Measurements from ENCODE around the gene KLHL29.

KLHL29 gene

DNA sequence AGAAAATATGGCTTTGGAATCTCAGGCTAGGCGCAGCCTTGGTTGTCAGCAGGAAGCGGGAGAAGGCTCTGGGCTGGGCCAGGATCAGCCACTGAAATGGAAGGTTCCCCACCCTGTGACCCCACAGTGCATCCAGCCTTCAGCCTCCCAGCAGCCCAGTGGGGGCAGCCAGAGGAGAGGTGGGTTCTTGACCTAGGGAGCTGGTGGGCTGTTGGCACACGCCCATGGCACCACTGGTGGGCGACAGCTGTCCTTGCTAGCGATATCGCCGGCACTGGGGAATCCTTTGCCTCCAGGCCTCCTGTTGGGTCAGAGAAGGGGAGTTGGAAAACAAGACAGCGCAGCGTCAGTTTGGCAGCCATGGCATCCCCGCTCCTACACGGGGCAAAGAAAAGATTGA, 92.4 kb downstream of the KLHL29 start:
- 0 out of 2 replicates have a peak overlapping the region, but pooled peaks have one; percentile 13 for H3K27ac ChIP-seq
- CTCF ChIA-PET, result no interaction called here
- no peak for DNase-seq (ENCODE audit: low spot score)
- POLR2A ChIA-PET (ENCODE audit: low non-redundant PET), result no interaction called here
- TF ChIP-seq, protein P1, sequence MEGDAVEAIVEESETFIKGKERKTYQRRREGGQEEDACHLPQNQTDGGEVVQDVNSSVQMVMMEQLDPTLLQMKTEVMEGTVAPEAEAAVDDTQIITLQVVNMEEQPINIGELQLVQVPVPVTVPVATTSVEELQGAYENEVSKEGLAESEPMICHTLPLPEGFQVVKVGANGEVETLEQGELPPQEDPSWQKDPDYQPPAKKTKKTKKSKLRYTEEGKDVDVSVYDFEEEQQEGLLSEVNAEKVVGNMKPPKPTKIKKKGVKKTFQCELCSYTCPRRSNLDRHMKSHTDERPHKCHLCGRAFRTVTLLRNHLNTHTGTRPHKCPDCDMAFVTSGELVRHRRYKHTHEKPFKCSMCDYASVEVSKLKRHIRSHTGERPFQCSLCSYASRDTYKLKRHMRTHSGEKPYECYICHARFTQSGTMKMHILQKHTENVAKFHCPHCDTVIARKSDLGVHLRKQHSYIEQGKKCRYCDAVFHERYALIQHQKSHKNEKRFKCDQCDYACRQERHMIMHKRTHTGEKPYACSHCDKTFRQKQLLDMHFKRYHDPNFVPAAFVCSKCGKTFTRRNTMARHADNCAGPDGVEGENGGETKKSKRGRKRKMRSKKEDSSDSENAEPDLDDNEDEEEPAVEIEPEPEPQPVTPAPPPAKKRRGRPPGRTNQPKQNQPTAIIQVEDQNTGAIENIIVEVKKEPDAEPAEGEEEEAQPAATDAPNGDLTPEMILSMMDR (conservative IDR thresholded peaks at IDR 0.05; ENCODE audit: low read depth), result no peak

DNA sequence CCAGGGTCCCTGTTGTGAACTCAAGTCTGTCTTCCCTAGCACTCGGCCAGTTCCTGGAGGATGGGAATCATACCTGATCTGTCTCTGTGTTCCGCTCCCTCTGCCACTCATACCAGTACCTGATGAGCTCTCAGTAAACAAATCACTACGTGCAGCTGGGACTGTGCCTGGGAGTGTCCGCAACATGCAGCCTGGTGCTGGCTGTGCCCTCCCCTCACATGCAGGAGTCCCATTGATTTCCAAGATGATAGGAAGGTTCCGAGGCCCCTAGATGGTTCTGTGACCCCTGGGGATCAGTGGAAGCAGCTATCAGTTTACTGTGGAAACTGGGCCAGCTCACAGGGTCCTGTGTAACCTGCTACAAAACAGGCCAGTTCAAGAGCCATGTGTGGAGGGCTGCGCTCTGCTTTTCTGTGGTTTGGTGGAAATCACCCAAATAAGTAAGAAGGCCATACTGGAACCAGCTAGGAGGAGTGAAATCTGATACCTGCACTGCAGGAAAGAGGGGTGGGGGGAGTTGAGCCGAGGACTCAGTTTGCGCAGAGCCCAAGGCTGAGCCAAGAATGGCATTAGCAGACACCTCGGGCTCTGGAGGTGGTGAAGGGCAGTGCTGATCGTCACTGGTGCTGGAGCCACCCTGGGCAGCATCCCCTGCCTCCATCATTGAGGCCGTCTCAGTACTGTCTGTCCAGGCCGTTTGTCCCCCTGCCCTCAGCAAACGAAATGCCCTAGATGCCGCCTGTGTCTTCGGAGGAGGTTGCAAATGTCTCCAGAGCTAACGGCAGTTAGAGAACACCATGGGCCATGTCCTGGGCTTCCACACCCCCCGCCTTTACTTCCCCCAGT, 93.3 kb downstream of the KLHL29 start:
- TF ChIP-seq, protein P1 (conservative IDR thresholded peaks at IDR 0.05; ENCODE audit: low read depth), result no peak
- CTCF ChIA-PET, result no interaction called here
- no peak for DNase-seq (ENCODE audit: low spot score)
- POLR2A ChIA-PET (ENCODE audit: low non-redundant PET), result no interaction called here
- no peak overlapping the region for H3K27ac ChIP-seq

DNA sequence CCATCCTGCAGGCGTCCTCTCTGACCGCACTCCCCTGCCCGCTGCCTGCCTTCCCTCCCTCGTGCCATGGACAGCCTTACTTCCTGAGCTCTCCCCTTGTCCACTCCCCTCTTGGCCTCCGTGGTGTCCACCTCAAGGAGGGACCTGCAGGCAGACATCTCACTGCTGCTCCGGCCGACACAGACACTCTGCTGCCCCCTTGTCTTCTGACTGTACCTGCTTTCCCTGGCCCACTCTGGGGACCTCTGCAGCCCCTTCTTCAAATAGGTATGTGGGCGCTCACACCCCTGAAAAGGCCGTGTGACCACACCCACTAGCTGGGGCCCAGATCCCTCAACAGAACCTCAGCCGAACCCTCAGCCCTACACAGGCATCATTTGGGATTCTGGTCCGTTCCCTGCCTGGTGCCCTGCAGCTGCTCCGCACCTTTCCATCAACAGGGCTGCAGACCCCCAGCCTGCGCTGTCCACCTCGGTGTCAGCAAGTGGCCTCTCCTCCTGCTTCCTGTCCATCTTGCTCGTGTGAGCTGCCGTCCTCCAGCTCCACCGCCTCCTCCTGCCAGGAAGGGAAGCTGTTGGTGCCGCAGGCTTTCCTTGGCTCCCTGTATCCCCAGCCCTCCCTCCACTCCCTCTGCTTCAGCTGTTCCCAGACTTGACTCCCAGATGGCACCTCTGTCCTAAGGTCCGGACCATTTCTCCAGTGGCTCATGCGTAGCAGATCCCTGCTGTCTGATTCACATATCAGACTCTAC, 94.1 kb downstream of the KLHL29 start:
- ChIA-PET CTCF (interaction anchor here (0.6 kb wide), 1 partner anchor 123 kb away, joined by 3 read pairs; no protein-coding TSS in a partner anchor), POLR2A (ENCODE audit: low non-redundant PET) (no interaction called here)
- DNase-seq (ENCODE audit: low spot score), result no peak
- H3K27ac ChIP-seq, result peak overlapping the region; percentile 88; the same call in 1 of the 2 replicates
- TF ChIP-seq, protein P1 (conservative IDR thresholded peaks at IDR 0.05; ENCODE audit: low read depth), result no peak

DNA sequence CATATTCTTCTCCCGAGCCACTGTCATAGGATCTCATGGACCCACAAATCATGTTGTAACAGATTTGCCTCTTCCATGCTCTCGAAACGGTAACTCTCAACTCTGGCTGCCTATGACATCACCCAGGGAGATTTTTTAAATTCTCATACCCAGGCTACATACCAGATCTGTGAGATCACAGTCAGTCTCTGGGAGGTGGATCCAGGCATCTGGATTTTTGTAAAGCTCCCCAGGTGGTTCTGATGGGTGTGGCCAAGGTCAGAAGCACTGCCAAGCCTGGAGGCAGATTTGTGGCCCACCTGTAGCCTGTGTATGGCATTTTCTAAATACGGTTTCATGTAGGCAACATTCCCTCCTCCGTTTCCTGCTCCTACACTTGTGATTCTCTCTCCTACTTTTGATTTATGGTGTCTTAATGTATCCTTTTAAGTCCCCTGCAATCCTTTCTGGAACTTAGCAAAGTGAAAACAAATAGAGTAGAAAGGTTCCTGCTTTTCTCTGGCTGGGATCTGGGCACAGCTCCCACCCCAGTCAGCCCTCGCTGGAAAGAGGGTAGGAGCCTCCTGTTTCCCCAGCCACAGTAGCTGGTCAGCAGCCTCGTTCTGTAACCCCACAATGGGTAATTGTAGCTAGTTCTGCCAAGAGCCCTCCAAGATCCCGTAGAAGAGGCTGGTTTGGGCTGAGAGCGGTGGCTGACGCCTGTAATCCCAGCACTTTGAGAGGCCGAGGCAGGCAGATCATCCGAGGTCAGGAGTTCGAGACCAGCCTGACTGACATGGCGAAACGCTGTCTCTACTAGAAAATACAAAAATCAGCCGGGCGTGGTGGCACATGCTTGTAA, 96.2 kb downstream of the KLHL29 start:
- CTCF ChIA-PET, result no interaction called here
- TF ChIP-seq, protein P1 (conservative IDR thresholded peaks at IDR 0.05; ENCODE audit: low read depth), result no peak
- POLR2A ChIA-PET (ENCODE audit: low non-redundant PET), result no interaction called here
- peak; percentile 95 for DNase-seq (ENCODE audit: low spot score)
- H3K27ac ChIP-seq, result peak overlapping the region; percentile 88

DNA sequence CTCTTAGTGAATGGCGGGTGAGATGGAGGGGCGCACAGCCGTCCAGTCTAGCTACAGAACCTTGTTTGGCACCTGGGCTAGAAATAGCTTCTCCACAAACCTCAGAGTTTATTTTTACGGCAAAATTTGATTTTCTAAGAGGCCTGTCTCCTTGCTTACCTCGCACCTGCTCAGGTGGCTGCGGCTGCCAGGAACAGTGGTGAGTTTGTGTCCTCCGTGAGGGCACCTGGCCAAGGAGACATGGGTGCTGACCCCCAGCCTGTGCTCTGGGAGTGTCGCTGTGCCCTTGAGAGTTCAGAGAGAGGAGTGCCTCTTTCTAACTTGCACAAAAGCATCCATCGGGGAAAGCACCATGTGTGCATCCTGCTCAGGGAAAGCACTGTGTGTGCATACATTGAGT, 97.2 kb downstream of the KLHL29 start:
- no peak for DNase-seq (ENCODE audit: low spot score)
- TF ChIP-seq, protein P1 (conservative IDR thresholded peaks at IDR 0.05; ENCODE audit: low read depth), result no peak
- POLR2A ChIA-PET (ENCODE audit: low non-redundant PET), result no interaction called here
- peak overlapping the region; percentile 88 for H3K27ac ChIP-seq
- CTCF ChIA-PET, result interaction anchor here (0.7 kb wide), 2 partner anchors 284 to 1745 kb away, joined by 3 read pairs; no protein-coding TSS in a partner anchor

DNA sequence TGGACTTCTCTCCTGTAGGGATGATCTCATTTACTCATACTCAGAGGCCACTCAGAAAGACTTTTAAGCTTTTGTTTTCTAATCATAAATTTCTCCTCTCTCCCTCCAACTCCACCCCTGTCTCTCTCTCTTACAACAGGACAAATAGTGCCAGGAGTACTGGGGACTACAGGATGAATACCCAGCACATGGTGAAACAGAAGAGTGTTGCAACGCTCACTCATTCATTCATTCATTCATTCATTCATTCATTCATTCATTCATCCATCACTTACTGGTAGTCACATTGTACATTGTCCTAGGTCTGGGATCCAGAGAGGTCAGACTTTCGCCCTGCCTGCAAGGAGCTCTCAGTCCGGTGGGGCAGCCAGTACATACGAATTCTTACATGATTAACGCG, 97.6 kb downstream of the KLHL29 start:
- ChIA-PET CTCF (interaction anchor here (0.7 kb wide), 2 partner anchors 284 to 1745 kb away, joined by 3 read pairs; no protein-coding TSS in a partner anchor), POLR2A (ENCODE audit: low non-redundant PET) (no interaction called here)
- TF ChIP-seq, protein P1 (conservative IDR thresholded peaks at IDR 0.05; ENCODE audit: low read depth), result no peak
- no peak for DNase-seq (ENCODE audit: low spot score)
- no peak overlapping the region for H3K27ac ChIP-seq

Data from RWPE1 (cell line).